Right atrium auricular region (tissue), 2 donors: ENCODE results near the gene SPRED1. TPM values are rescaled to one million over a fixed set of nuclear protein-coding genes. Genes with fewer than 3 reads are reported as not detected.

Source experiments
- DNase-seq: peaks from one replicate; pipeline ENCODE4 v3.0.0-alpha.2; 2019; ENCODE audit warnings: low spot score
- H3K27ac ChIP-seq, 2 donors: fragments of 200-600 bp; sonication (generic); 1 replicate in 1 of 2; 2 replicates in 1 of 2; pipeline ENCODE4 v1.5.1; 2016 to 2019
- H3K27me3 ChIP-seq, 2 donors: fragments of 200-600 bp; sonication (generic); one replicate each; pipeline versions ENCODE4 v1.5.1 to v1.6.0; 2017 to 2019
- H3K36me3 ChIP-seq: fragments of 200-600 bp; sonication (generic); one replicate; pipeline ENCODE4 v1.5.1; 2016
- H3K4me1 ChIP-seq, 2 donors: fragments of 200-600 bp; sonication (generic); one replicate each; pipeline versions ENCODE4 v1.5.1 to v1.6.0; 2017 to 2019
- H3K4me3 ChIP-seq, 2 donors: fragments of 200-600 bp; sonication (generic); 1 replicate in 1 of 2; 2 replicates in 1 of 2; pipeline ENCODE4 v1.5.1; 2017 to 2019; ENCODE audit warnings: mild to moderate bottlenecking in 1 of 2, moderate library complexity in 1 of 2
- H3K9me3 ChIP-seq, 2 donors: fragments of 200-600 bp; sonication (generic); one replicate each; pipeline ENCODE4 v1.5.1; 2019
- CTCF ChIP-seq, 2 donors: fragments of 200-600 bp; sonication (generic); IDR thresholded peaks; one replicate each; pipeline ENCODE4 v1.5.1; 2019; ENCODE audit warnings: antibody characterized with exemption in 2 of 2
- total RNA-seq, 2 donors: library from RNA; depleted of rRNA; stranded (reverse); fragments of >200 nt; gene quantifications; one replicate each; pipeline ENCODE4 v1.1.0, GENCODE V29; 2016

SPRED1 gene
- total RNA-seq, 2 donors from 2014 or later: 9.4 to 10.9 TPM

GRCh38 chr15:38254051-38254883, 1.6 kb downstream of the SPRED1 start:
- Histone ChIP-seq H3K27ac (peak overlapping the region; percentile 97 to 99), H3K36me3 (no peaks in the 10 kb centered on the region), H3K27me3 (no peaks in the 10 kb centered on the region), H3K9me3 (no peaks in the 10 kb centered on the region), H3K4me3 (peak overlapping the region; percentile 66 to 92), H3K4me1 (peaks cover 0 to 17% of the 10 kb centered on the region in 2 donors)
- TF ChIP-seq CTCF (IDR thresholded peaks at IDR 0.05): no peak
- DNase-seq: no peak

- TF ChIP-seq CTCF (IDR thresholded peaks at IDR 0.05): no peak
- no peak for DNase-seq
- Histone ChIP-seq H3K4me3 (peak overlapping the region; percentile 66 to 92), H3K4me1 (peaks cover 0 to 17% of the 10 kb centered on the region in 2 donors), H3K27ac (peak overlapping the region; percentile 46 to 99), H3K9me3 (no peaks in the 10 kb centered on the region), H3K27me3 (no peaks in the 10 kb centered on the region), H3K36me3 (no peaks in the 10 kb centered on the region)
Observed at GRCh38 chr15:38255690-38256089, 3.1 kb downstream of the SPRED1 start.

- no peak for TF ChIP-seq CTCF (IDR thresholded peaks at IDR 0.05)
- no peaks in the 10 kb centered on the region for H3K36me3 ChIP-seq
- no peak overlapping the region for H3K4me3 ChIP-seq
- H3K4me1 ChIP-seq: peaks cover 0 to 16% of the 10 kb centered on the region in 2 donors
- H3K27ac ChIP-seq: peak overlapping the region in 1 of 2 donors; percentile 3
- DNase-seq: no peak
- no peaks in the 10 kb centered on the region for H3K9me3 ChIP-seq
- no peaks in the 10 kb centered on the region for H3K27me3 ChIP-seq
Observed at GRCh38 chr15:38257676-38258075, 5.0 kb downstream of the SPRED1 start.

- no peak for TF ChIP-seq CTCF (IDR thresholded peaks at IDR 0.05)
- no peak overlapping the region for H3K4me3 ChIP-seq
- no peak overlapping the region for H3K27ac ChIP-seq
- H3K27me3 ChIP-seq: no peaks in the 10 kb centered on the region
- no peak for DNase-seq
- H3K36me3 ChIP-seq: no peaks in the 10 kb centered on the region
- H3K4me1 ChIP-seq: peaks cover 0 to 16% of the 10 kb centered on the region in 2 donors
- no peaks in the 10 kb centered on the region for H3K9me3 ChIP-seq
Observed at GRCh38 chr15:38259134-38259533, 6.5 kb downstream of the SPRED1 start.

GRCh38 chr15:38260077-38260476, 7.4 kb downstream of the SPRED1 start:
- DNase-seq: no peak
- Histone ChIP-seq H3K27me3 (no peaks in the 10 kb centered on the region), H3K4me3 (no peak overlapping the region), H3K27ac (no peak overlapping the region), H3K9me3 (no peaks in the 10 kb centered on the region), H3K4me1 (peaks cover 0 to 13% of the 10 kb centered on the region in 2 donors), H3K36me3 (no peaks in the 10 kb centered on the region)
- no peak for TF ChIP-seq CTCF (IDR thresholded peaks at IDR 0.05)
